ENCODE measurements around the gene TLCD3A. TPM values are rescaled to one million over a fixed set of nuclear protein-coding genes. Genes with fewer than 3 reads are reported as not detected.
"Not testable (repeated sequence)": the region's sequence is repeated elsewhere in the genome, so short reads cannot be mapped to it uniquely, and the experiment has no call there.

The TLCD3A gene
- total RNA-seq, 2 experiments from 2014 or later = 5.6 to 5.8 TPM

- H3K4me3 Mint-ChIP-seq = no peak overlapping the region
- H3K36me3 Mint-ChIP-seq (ENCODE audit: low read depth) = peaks cover 18% of the 10 kb centered on the region
- H3K27me3 Mint-ChIP-seq = no peaks in the 10 kb centered on the region
- no peaks in the 10 kb centered on the region for H3K9me3 Mint-ChIP-seq
- H3K4me1 Mint-ChIP-seq = no peaks in the 10 kb centered on the region
- no peak for DNase-seq
- ChIA-PET POLR2A (no interaction called here), CTCF (interaction anchor here (1.3 to 5.0 kb wide), 5 partner anchors 9 to 286 kb away, joined by 3 to 38 read pairs (median 4); a partner anchor contains a TSS)
- no peak overlapping the region for H3K27ac Mint-ChIP-seq
Observed at GRCh38 chr17:697682-698081, 34.7 kb upstream of the TLCD3A start.

GRCh38 chr17:698096-698495 is 34.3 kb upstream of the TLCD3A start:
- H3K4me3 Mint-ChIP-seq, H3K4me1 Mint-ChIP-seq, POLR2A ChIA-PET, H3K9me3 Mint-ChIP-seq, H3K27me3 Mint-ChIP-seq, DNase-seq, H3K27ac Mint-ChIP-seq: not testable (repeated sequence)
- CTCF ChIA-PET = interaction anchor here (1.0 to 5.0 kb wide), 6 partner anchors 9 to 287 kb away, joined by 3 to 38 read pairs (median 4); a partner anchor contains a TSS
- peaks cover 18% of the 10 kb centered on the region for H3K36me3 Mint-ChIP-seq (ENCODE audit: low read depth)

- ChIA-PET CTCF (interaction anchor here (1.0 to 5.0 kb wide), 8 partner anchors 8 to 335 kb away, joined by 3 to 38 read pairs (median 3); a partner anchor contains a TSS), POLR2A (no interaction called here)
- Mint-ChIP-seq H3K36me3 (ENCODE audit: low read depth) (peaks cover 13% of the 10 kb centered on the region), H3K4me3 (no peak overlapping the region), H3K4me1 (no peaks in the 10 kb centered on the region), H3K27me3 (no peaks in the 10 kb centered on the region), H3K27ac (no peak overlapping the region), H3K9me3 (no peaks in the 10 kb centered on the region)
- DNase-seq = no peak
Observed at GRCh38 chr17:699345-699744, 33.1 kb upstream of the TLCD3A start.

GRCh38 chr17:700504-701094 is 31.8 kb upstream of the TLCD3A start:
- H3K36me3 Mint-ChIP-seq (ENCODE audit: low read depth) = peaks cover 7% of the 10 kb centered on the region
- H3K4me1 Mint-ChIP-seq = no peaks in the 10 kb centered on the region
- H3K27me3 Mint-ChIP-seq = no peaks in the 10 kb centered on the region
- no peaks in the 10 kb centered on the region for H3K9me3 Mint-ChIP-seq
- peak overlapping the region; percentile 64 for H3K27ac Mint-ChIP-seq
- ChIA-PET POLR2A (interaction anchor here (1.0 kb wide), 1 partner anchor 288 kb away, joined by 8 read pairs; no protein-coding TSS in a partner anchor), CTCF (interaction anchor here (0.5 to 5.0 kb wide), 15 partner anchors 10 to 550 kb away, joined by 3 to 38 read pairs (median 3); partner anchors contain the start of gene TIMM22)
- no peak overlapping the region for H3K4me3 Mint-ChIP-seq
- peak; percentile 47 for DNase-seq

GRCh38 chr17:703081-703875 is 29.1 kb upstream of the TLCD3A start:
- Mint-ChIP-seq H3K9me3 (no peaks in the 10 kb centered on the region), H3K4me1 (no peaks in the 10 kb centered on the region), H3K27ac (no peak overlapping the region), H3K27me3 (no peaks in the 10 kb centered on the region), H3K4me3 (no peak overlapping the region), H3K36me3 (ENCODE audit: low read depth) (peaks cover 3% of the 10 kb centered on the region)
- no peak for DNase-seq
- ChIA-PET CTCF (interaction anchor here (0.7 to 1.3 kb wide), 3 partner anchors 176 to 484 kb away, joined by 3 to 5 read pairs (median 3); no protein-coding TSS in a partner anchor), POLR2A (interaction anchor here (0.7 kb wide), 1 partner anchor 506 kb away, joined by 5 read pairs; no protein-coding TSS in a partner anchor)

GRCh38 chr17:704111-704864 is 28.1 kb upstream of the TLCD3A start:
- Mint-ChIP-seq H3K27ac (no peak overlapping the region), H3K36me3 (ENCODE audit: low read depth) (peaks cover 10% of the 10 kb centered on the region), H3K4me1 (peaks cover 5% of the 10 kb centered on the region), H3K9me3 (no peaks in the 10 kb centered on the region), H3K4me3 (no peak overlapping the region), H3K27me3 (no peaks in the 10 kb centered on the region)
- POLR2A ChIA-PET = no interaction called here
- CTCF ChIA-PET = interaction anchor here (0.6 to 1.3 kb wide), 5 partner anchors 32 to 483 kb away, joined by 3 to 5 read pairs (median 4); no protein-coding TSS in a partner anchor
- no peak for DNase-seq

- DNase-seq = no peak
- no peaks in the 10 kb centered on the region for H3K27me3 Mint-ChIP-seq
- ChIA-PET CTCF (interaction anchor here (0.6 to 1.3 kb wide), 3 partner anchors 42 to 292 kb away, joined by 3 to 5 read pairs (median 5); no protein-coding TSS in a partner anchor), POLR2A (no interaction called here)
- H3K36me3 Mint-ChIP-seq (ENCODE audit: low read depth) = peaks cover 16% of the 10 kb centered on the region
- H3K27ac Mint-ChIP-seq = no peak overlapping the region
- H3K9me3 Mint-ChIP-seq = no peaks in the 10 kb centered on the region
- H3K4me3 Mint-ChIP-seq = no peak overlapping the region
- peaks cover 6% of the 10 kb centered on the region for H3K4me1 Mint-ChIP-seq
Observed at GRCh38 chr17:705011-705410, 27.4 kb upstream of the TLCD3A start.

- POLR2A ChIA-PET = no interaction called here
- Mint-ChIP-seq H3K27ac (no peak overlapping the region), H3K27me3 (no peaks in the 10 kb centered on the region), H3K4me1 (peaks cover 6% of the 10 kb centered on the region), H3K9me3 (no peaks in the 10 kb centered on the region), H3K4me3 (no peak overlapping the region), H3K36me3 (ENCODE audit: low read depth) (peaks cover 20% of the 10 kb centered on the region)
- DNase-seq = no peak
- CTCF ChIA-PET = no interaction called here
Observed at GRCh38 chr17:705863-706262, 26.5 kb upstream of the TLCD3A start.

GRCh38 chr17:708132-708531 is 24.3 kb upstream of the TLCD3A start:
- H3K9me3 Mint-ChIP-seq = no peaks in the 10 kb centered on the region
- POLR2A ChIA-PET = interaction anchor here (0.6 kb wide), 1 partner anchor 40 kb away, joined by 7 read pairs; no protein-coding TSS in a partner anchor
- no peak overlapping the region for H3K4me3 Mint-ChIP-seq
- H3K36me3 Mint-ChIP-seq (ENCODE audit: low read depth) = peaks cover 23% of the 10 kb centered on the region
- no peak overlapping the region for H3K27ac Mint-ChIP-seq
- peaks cover 21% of the 10 kb centered on the region for H3K4me1 Mint-ChIP-seq
- no peaks in the 10 kb centered on the region for H3K27me3 Mint-ChIP-seq
- CTCF ChIA-PET = interaction anchor here (0.7 kb wide), 1 partner anchor 10 kb away, joined by 3 read pairs; no protein-coding TSS in a partner anchor
- DNase-seq = no peak

- ChIA-PET POLR2A (no interaction called here), CTCF (interaction anchor here (1.3 to 1.9 kb wide), 2 partner anchors 11 to 306 kb away, joined by 3 to 5 read pairs; no protein-coding TSS in a partner anchor)
- peaks cover 14% of the 10 kb centered on the region for H3K4me1 Mint-ChIP-seq
- H3K9me3 Mint-ChIP-seq = no peaks in the 10 kb centered on the region
- H3K27me3 Mint-ChIP-seq = no peaks in the 10 kb centered on the region
- H3K4me3 Mint-ChIP-seq = no peak overlapping the region
- no peak for DNase-seq
- no peak overlapping the region for H3K27ac Mint-ChIP-seq
- peaks cover 2% of the 10 kb centered on the region for H3K36me3 Mint-ChIP-seq (ENCODE audit: low read depth)
Observed at GRCh38 chr17:718075-718474, 14.3 kb upstream of the TLCD3A start.

- Mint-ChIP-seq H3K9me3 (no peaks in the 10 kb centered on the region), H3K4me1 (peaks cover 3% of the 10 kb centered on the region), H3K27me3 (no peaks in the 10 kb centered on the region), H3K36me3 (ENCODE audit: low read depth) (no peaks in the 10 kb centered on the region), H3K27ac (no peak overlapping the region), H3K4me3 (no peak overlapping the region)
- ChIA-PET CTCF (no interaction called here), POLR2A (no interaction called here)
- no peak for DNase-seq
Observed at GRCh38 chr17:720706-721539, 11.5 kb upstream of the TLCD3A start.

- H3K36me3 Mint-ChIP-seq (ENCODE audit: low read depth) = no peaks in the 10 kb centered on the region
- H3K27me3 Mint-ChIP-seq = no peaks in the 10 kb centered on the region
- no peaks in the 10 kb centered on the region for H3K9me3 Mint-ChIP-seq
- POLR2A ChIA-PET = no interaction called here
- H3K4me1 Mint-ChIP-seq = peaks cover 3% of the 10 kb centered on the region
- no peak for DNase-seq
- CTCF ChIA-PET = no interaction called here
- H3K27ac Mint-ChIP-seq = no peak overlapping the region
- no peak overlapping the region for H3K4me3 Mint-ChIP-seq
Observed at GRCh38 chr17:721540-721937, 10.9 kb upstream of the TLCD3A start.

Data from activated CD4-positive, alpha-beta T cell treated with anti-CD3 and anti-CD28 coated beads, Interleukin-2, amount 10 ng/mL, durations not matched to agents 7 days and 5 days (primary cell).